ENCODE data around the gene VWC2L.

DNA sequence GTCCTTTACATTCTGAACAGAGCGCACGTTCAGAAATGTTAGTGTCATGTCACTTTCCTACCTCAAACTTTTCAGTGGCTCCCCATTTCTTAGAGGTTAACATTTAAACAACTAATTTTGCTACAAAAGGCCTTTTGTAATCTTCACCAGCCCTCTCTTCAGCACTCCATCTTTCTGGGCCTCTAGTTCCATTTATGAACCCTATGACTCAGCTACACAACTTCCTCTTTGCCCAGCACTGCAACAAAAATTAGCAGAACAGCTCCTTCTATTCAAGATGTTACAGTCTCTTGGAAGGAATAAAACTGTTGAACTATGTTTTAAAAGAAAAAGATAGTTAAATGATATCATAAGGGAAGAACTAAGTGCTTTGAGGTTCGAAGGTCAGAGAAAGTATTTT is 139.9 kb downstream of the VWC2L start:
- TF ChIP-seq, protein P1, sequence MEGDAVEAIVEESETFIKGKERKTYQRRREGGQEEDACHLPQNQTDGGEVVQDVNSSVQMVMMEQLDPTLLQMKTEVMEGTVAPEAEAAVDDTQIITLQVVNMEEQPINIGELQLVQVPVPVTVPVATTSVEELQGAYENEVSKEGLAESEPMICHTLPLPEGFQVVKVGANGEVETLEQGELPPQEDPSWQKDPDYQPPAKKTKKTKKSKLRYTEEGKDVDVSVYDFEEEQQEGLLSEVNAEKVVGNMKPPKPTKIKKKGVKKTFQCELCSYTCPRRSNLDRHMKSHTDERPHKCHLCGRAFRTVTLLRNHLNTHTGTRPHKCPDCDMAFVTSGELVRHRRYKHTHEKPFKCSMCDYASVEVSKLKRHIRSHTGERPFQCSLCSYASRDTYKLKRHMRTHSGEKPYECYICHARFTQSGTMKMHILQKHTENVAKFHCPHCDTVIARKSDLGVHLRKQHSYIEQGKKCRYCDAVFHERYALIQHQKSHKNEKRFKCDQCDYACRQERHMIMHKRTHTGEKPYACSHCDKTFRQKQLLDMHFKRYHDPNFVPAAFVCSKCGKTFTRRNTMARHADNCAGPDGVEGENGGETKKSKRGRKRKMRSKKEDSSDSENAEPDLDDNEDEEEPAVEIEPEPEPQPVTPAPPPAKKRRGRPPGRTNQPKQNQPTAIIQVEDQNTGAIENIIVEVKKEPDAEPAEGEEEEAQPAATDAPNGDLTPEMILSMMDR (IDR thresholded peaks at IDR 0.05), result no peak
- TF ChIP-seq POLR2A (IDR thresholded peaks at IDR 0.05) (no peak), EP300 (IDR thresholded peaks at IDR 0.05; ENCODE audit: low read depth) (no peak), POLR2AphosphoS5 (IDR thresholded peaks at IDR 0.05) (no peak)

Data from transverse colon (tissue), 4 donors.